Keratinocyte (primary cell): ENCODE results near the gene ERFL. TPM values are rescaled to one million over a fixed set of nuclear protein-coding genes. Genes with fewer than 3 reads are reported as not detected.

ENCODE experiments used
- DNase-seq: peaks from one replicate; pipeline ENCODE4 v3.0.0-alpha.2; 2011; ENCODE audit warnings: low read depth, missing footprints, low spot score
- FAIRE-seq: peaks from 2 replicates; lab custom pipeline; 2011; peaks lifted over from hg19 to GRCh38; lab: Jason Lieb, UNC
- H2AFZ ChIP-seq: 2 replicates; pipeline ENCODE4 v1.6.0; 2012; ENCODE audit warnings: low read length, control low read depth, inconsistent platforms; ENCODE audit not compliant: control insufficient read depth
- H3K27ac ChIP-seq: 2 replicates; pipeline ENCODE4 v1.5.1; 2011; ENCODE audit warnings: low read length; ENCODE audit not compliant: control insufficient read depth, insufficient read depth
- H3K27me3 ChIP-seq: 3 replicates; pipeline ENCODE4 v1.6.0; 2011; ENCODE audit warnings: low read length; ENCODE audit not compliant: control insufficient read depth, insufficient read depth; ENCODE audit errors: extremely low read depth
- H3K36me3 ChIP-seq, 2 experiments: 2 replicates in 1 of 2; 3 replicates in 1 of 2; pipeline ENCODE4 v1.5.1; 2011; ENCODE audit warnings: low read length in 2 of 2, mild to moderate bottlenecking in 1 of 2; ENCODE audit not compliant: control insufficient read depth in 2 of 2, insufficient read depth in 2 of 2; ENCODE audit errors: extremely low read depth in 1 of 2
- H3K4me1 ChIP-seq: 3 replicates; pipeline ENCODE4 v1.5.1; 2011; ENCODE audit warnings: low read length; ENCODE audit not compliant: control insufficient read depth, insufficient read depth; ENCODE audit errors: extremely low read depth
- H3K4me2 ChIP-seq: 3 replicates; pipeline ENCODE4 v1.6.0; 2011; ENCODE audit warnings: low read depth, low read length; ENCODE audit not compliant: control insufficient read depth, insufficient read depth; ENCODE audit errors: extremely low read depth
- H3K4me3 ChIP-seq, 3 experiments: fragments of 200-600 bp in 1 of 3; sonication (generic) in 1 of 3; 2 replicates in 2 of 3; 3 replicates in 1 of 3; pipeline ENCODE4 v1.5.1; 2011 to 2016; ENCODE audit warnings: low read length in 3 of 3, mild to moderate bottlenecking in 3 of 3, control low read depth in 2 of 3, inconsistent platforms in 1 of 3, low read depth in 1 of 3, mixed read lengths in 1 of 3, mixed run types in 1 of 3, moderate library complexity in 1 of 3; ENCODE audit not compliant: control insufficient read depth in 2 of 3, insufficient read depth in 2 of 3; ENCODE audit errors: extremely low read depth in 1 of 3
- H3K79me2 ChIP-seq: 2 replicates; pipeline ENCODE4 v1.6.0; 2012; ENCODE audit warnings: low read length; ENCODE audit not compliant: control insufficient read depth, insufficient read depth
- H3K9ac ChIP-seq: 3 replicates; pipeline ENCODE4 v1.6.0; 2011; ENCODE audit warnings: low read length; ENCODE audit not compliant: control insufficient read depth, insufficient read depth; ENCODE audit errors: extremely low read depth
- H3K9me1 ChIP-seq: 3 replicates; pipeline ENCODE4 v1.6.0; 2011; ENCODE audit warnings: low read length; ENCODE audit not compliant: control insufficient read depth, insufficient read depth; ENCODE audit errors: extremely low read depth
- H3K9me3 ChIP-seq: 2 replicates; pipeline ENCODE4 v1.5.1; 2012; ENCODE audit warnings: low read depth, low read length; ENCODE audit not compliant: control insufficient read depth
- H4K20me1 ChIP-seq: 3 replicates; pipeline ENCODE4 v1.6.0; 2011; ENCODE audit warnings: low read length; ENCODE audit not compliant: control insufficient read depth, insufficient read depth; ENCODE audit errors: extremely low read depth
- CTCF ChIP-seq, 3 experiments: IDR thresholded peaks in 1 of 3; conservative IDR thresholded peaks in 1 of 3; optimal IDR thresholded peaks in 1 of 3; 2 replicates in 2 of 3; 3 replicates in 1 of 3; pipeline versions ENCODE3 to v1.5.1; 2011; ENCODE audit warnings: low read length in 3 of 3, mild to moderate bottlenecking in 3 of 3, moderate library complexity in 2 of 3, control low read depth in 1 of 3, inconsistent platforms in 1 of 3; ENCODE audit not compliant: insufficient read depth in 2 of 3; ENCODE audit errors: extremely low read depth in 1 of 3
- EZH2 ChIP-seq: IDR thresholded peaks from one replicate; pipeline ENCODE4 v1.6.1; 2012; ENCODE audit warnings: inconsistent platforms, mild to moderate bottlenecking, low read length, moderate library complexity
- dilution Hi-C: fragments of 300-500 bp; cut with MboI; formaldehyde crosslinking; loops from one replicate; pipeline ENCODE4 v1.7.0; 2020; ENCODE audit warnings: low sequenced_read_pairs; ENCODE audit not compliant: extremely low pct_ligation_motif_present
- polyA plus RNA-seq, 5 experiments: library from polyadenylated mRNA; depleted of rRNA in 3 of 5; stranded (reverse) in 3 of 5; stranded (forward) in 1 of 5; unstranded in 1 of 5; fragments of >200 nt; gene quantifications; 1 replicate in 1 of 5; 2 replicates in 3 of 5; 3 replicates in 1 of 5; pipeline versions ENCODE4 v1.2.1 to v1.2.3, GENCODE V29; 2011 to 2012; ENCODE audit warnings: missing spikeins in 2 of 5, low read depth in 1 of 5, low replicate concordance in 1 of 5

Gene ERFL
- polyA plus RNA-seq, 1 donor (not counting 4 experiments of a cell fraction or from before 2014, with no cell fraction given) = not detected

- no peak overlapping the region for H3K27ac ChIP-seq
- no peaks in the 10 kb centered on the region for H3K9me1 ChIP-seq
- DNase-seq = no peak
- H2AFZ ChIP-seq = no peak overlapping the region
- H3K27me3 ChIP-seq = no peaks in the 10 kb centered on the region
- no peaks in the 10 kb centered on the region for H3K4me1 ChIP-seq
- peaks cover 47% of the 10 kb centered on the region for H4K20me1 ChIP-seq
- dilution Hi-C loops = no loop called here
- no peak for FAIRE-seq
- peaks cover 32 to 36% of the 10 kb centered on the region in 2 experiments for H3K36me3 ChIP-seq
- peaks cover 18% of the 10 kb centered on the region for H3K79me2 ChIP-seq
- H3K9me3 ChIP-seq = no peaks in the 10 kb centered on the region
- no peak overlapping the region for H3K4me3 ChIP-seq
- TF ChIP-seq CTCF (optimal IDR thresholded peaks at IDR 0.05 in 1 of 3, IDR thresholded peaks at IDR 0.05 in 1 of 3, conservative IDR thresholded peaks at IDR 0.05 in 1 of 3; ENCODE audit: extremely low read depth in 1 of 3, insufficient read depth in 2 of 3, low read length in 3 of 3) = no peak
- no peak for TF ChIP-seq EZH2
- no peak overlapping the region for H3K9ac ChIP-seq
- H3K4me2 ChIP-seq = no peak overlapping the region
Observed at GRCh38 chr19:41871573-41872383, 56.5 kb downstream of the ERFL start.

- Histone ChIP-seq H3K27ac (no peak overlapping the region), H4K20me1 (peaks cover 48% of the 10 kb centered on the region)
Observed at GRCh38 chr19:41870401-41870873, 57.8 kb downstream of the ERFL start.

More at GRCh38 chr19:41870401-41870873, 57.8 kb downstream of the ERFL start:
- dilution Hi-C loops = no loop called here
- Histone ChIP-seq H3K4me1 (no peaks in the 10 kb centered on the region), H3K4me3 (no peak overlapping the region), H3K4me2 (no peak overlapping the region), H3K9me3 (no peaks in the 10 kb centered on the region), H3K79me2 (peaks cover 26% of the 10 kb centered on the region), H2AFZ (no peak overlapping the region), H3K36me3 (peaks cover 38 to 41% of the 10 kb centered on the region in 2 experiments), H3K9ac (no peak overlapping the region), H3K27me3 (no peaks in the 10 kb centered on the region), H3K9me1 (no peaks in the 10 kb centered on the region)
- DNase-seq = no peak
- TF ChIP-seq EZH2 (no peak), CTCF (optimal IDR thresholded peaks at IDR 0.05 in 1 of 3, IDR thresholded peaks at IDR 0.05 in 1 of 3, conservative IDR thresholded peaks at IDR 0.05 in 1 of 3; ENCODE audit: extremely low read depth in 1 of 3, insufficient read depth in 2 of 3, low read length in 3 of 3) (no peak)
- FAIRE-seq = no peak
